HuH-7.5 (cell line): Measurements from ENCODE around the gene PHEX.

ENCODE experiments used
- DNase-seq: peaks from one replicate; pipeline ENCODE4 v3.0.0; 2011; ENCODE audit warnings: low spot score

The PHEX gene

GRCh38 chrX:22148565-22148964, 116.4 kb downstream of the PHEX start:
- DNase-seq: no peak

DNA sequence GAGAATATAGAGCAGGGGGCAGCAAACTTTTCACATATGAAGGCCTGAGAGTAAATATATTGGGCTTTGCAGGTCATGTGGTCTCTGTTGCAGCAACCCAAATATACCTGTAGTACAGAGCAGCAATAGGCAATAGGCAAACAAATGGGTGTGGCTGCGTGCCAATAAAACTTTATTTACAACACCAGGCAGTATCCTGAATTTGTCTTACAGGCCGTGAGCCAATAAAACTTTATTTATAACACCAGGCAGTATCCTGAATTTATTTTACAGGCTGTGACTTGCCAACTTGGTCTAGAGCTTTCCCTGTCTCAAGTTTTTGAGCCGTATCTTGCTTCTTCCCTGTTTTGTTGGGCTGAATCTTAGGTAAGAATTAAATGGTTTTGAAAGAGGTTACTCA, 118.2 kb downstream of the PHEX start:
- DNase-seq: no peak

GRCh38 chrX:22155126-22155525, 123.0 kb downstream of the PHEX start:
- DNase-seq: no peak

- no peak for DNase-seq
Measured at GRCh38 chrX:22159071-22159470, 126.9 kb downstream of the PHEX start.

DNA sequence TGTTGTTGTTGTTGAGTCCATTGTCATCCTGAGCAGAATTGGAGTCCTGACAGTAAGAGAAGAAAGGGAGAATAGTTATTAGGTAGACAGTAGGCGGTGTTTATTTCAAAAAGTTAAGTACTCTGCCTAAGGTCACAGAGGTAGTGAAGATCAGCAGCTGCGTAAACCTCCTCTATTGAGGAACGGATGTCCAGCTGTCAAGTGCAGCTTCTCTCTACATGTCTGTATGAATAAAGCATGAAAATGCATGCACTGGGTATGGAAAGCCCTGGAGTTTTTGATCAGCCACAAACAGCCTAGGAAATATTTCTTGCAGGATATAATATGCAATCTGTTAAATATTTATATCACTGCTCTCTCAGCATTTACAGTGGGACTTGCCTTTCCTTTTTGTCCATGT, 131.2 kb downstream of the PHEX start:
- no peak for DNase-seq

DNA sequence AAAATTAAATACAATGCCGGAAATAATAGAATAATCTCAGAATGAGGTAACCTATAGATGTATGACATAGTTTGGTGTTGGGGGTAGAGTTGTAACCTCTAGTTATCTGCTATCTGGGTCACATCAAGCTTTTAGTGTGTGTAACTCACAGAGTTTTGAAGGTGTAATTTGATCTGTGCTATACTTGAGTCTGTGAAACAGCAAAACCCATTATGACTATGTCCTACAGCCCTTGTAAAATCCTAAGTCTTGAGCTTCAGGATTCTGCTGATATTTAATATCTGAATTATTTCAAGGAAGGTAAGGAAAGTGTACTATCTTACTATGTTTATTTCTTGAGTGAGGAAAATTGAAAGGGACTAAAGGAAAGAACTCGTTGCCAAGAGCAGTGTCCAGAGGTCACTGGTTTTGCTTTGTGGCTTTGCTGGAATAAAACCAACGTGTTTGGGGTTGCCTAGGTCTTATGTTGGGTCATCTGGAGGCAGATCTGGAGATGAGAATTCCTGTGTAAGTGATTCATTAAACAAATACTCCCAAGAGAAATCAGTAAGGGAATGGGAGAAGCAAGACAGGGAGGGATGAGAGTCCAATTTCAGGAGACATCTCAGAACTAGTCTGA, 132.8 kb downstream of the PHEX start:
- no peak for DNase-seq

DNA sequence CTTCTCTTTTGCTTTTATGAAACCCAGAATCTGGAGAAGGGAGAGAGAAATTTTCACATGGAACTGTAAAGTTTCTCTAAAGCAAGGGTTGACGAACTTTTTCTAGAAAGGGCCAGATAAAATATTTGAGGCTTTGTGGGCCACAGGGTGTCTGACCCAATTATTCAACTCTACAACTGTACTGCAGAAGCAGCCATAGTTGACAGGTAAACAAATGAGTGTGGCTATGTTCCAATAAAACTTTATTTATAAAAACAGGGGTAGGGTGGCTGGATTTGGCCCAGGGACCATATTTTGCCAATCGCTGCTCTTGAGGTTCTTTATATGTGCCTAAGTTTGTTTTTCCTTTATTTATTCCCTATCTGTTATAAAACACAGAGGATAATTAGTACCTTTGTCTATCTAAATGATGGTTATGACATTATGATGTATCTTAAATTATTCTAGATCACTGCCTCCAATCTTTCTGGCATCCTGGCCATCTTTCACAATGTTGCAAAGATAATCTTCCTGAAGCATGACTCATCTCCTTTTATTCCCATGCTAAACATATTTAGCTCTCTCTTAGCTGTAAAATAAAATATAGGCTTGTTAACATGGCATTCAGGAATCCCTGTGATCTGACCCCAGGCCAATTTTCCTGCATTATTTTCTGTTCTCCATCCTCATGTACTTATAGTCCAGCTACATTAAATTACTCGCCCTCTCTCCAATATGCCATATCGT, 133.8 kb downstream of the PHEX start:
- no peak for DNase-seq

DNA sequence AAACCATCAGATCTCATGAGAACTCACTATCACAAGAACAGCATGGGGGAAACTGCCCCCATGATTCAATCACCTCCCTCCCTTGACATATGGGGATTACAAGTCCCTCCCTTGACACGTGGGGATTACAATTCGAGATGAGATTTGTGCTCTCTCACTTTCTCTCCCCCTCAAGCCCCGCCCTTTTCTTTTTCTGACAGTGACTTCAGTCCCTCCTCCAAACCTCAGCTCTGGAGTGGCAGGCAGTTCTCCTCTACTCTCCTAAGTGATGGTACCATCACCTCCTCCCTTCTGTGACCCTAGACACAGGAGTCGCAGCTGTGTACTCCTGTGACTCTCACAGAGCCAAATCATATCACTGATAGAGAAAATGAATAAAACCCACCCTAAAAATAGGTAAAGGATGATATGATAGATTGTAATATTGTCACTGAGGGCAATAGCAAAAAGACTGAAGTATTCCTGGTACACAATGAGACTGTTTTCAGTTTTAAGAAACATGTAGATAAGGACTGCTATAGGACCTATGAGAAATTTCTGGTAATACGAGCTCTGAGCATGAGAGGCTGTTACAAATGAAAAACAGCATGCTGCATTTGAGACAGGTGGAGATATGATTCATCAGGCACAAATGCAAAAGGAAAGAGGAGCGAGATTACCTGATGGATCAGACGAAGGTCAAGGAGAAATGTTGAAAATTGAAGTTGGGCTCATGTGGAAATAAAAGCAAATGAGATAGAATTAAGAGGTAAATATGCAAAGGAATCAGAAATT, 139.3 kb downstream of the PHEX start:
- no peak for DNase-seq

DNA sequence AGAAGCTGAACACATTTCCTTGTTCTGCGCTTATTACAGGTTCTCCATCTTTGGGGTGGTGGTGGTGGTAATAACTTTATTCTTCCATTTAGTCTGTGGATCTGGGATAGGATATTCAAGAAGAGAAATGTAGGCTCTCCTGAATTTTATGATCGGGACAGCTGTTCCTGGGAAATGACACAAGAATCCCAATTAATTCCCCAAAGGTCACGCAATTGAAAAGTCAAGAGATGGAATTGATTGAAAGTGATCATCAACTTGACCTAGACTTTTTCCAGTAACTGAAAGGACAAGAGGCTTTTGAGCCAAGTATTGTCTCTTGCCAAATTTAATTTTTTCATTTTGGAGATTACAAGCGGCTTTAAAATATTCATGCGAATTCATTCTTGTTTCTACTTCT, 141.8 kb downstream of the PHEX start:
- DNase-seq: no peak

DNA sequence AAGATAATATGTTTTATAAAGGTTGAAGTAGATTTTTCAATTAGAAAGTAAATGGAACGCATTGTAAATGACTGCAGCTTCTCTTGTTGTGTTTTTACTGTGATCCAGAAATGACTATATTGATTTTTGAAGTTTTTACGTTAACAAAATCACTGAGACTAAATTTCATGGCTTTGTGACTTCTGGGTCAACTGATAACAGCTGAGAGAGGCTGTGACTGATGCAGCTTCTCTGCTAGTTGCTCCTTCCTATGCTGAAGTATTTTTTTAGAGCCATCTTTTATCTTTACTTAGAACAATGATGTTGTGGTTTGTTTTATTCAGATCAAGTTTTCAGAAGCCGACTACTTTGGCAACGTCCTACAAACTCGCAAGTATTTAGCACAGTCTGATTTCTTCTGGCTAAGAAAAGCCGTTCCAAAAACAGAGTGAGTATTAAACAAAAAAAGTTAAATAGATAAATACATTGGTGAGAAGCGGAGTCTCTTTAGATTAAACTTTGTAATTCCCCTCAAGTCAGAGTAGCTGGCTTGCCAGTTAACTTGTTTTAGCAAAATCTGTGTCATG, 145.9 kb downstream of the PHEX start:
- DNase-seq: no peak

DNA sequence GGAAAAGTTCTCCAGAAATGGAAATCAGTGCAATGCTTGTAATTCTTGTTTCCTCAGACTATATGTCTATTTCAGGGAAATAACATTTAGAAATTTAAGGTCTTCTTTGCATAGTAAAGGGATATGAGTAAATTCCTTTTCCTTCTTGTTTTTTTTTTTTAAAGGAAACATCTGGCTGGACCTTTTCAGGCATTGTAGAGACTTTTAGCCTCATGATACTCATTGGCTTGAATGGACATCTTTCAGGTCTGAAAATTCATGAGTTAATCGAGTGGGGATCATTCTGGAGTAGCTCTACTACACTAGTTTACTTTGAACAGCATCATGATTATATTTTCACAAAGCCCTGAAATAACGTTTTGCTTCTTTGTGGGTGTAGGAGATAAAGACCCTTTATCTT, 152.0 kb downstream of the PHEX start:
- DNase-seq: no peak

DNA sequence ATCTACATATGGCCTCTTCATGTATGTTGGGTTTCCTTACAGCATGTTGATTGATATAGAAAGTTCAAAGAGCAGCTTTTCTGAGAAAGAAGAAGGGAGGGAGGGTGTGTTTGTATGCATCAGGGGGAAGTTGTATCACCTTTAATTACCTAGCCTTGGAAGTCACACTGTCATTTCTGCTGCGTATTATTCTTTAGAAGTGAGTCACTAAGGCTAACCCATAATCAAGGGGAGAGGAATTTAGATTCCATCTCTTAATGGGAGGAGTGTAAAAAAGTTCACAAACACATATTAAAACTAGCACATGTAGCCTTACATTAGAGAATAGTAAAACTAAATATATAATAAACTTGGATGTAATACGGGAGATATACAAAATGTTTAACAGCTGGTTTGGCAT, 154.0 kb downstream of the PHEX start:
- DNase-seq: no peak

DNA sequence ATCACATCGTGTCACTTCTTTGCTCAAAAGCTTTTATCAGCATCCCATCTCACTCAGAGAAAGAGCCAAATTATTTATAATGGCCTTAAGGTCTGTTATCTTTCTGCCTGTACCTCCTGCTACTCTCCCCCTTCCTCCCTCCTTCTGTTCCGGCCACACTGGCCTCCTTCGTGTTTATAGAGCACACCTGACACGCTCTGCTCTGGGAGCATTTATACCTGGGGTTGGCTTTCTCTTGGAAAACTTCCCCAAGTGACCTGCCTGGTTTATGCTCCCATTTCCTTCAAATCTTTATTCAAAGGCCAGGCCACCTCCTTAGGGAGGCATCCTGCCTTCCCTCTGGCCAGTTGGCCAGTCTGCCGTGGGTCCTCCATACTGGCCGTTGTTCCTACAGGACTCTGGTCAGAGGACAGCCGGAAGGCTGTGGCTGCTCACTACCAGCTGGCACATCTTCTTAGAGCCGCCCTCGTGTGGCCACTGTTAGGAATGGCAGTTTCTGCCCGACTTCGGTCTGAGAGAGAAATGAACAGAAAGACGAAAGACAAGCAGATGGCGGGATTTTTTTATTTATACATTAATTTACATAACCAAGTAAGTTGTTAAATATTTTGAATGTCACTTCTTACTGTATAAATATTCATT, 160.4 kb downstream of the PHEX start:
- no peak for DNase-seq

DNA sequence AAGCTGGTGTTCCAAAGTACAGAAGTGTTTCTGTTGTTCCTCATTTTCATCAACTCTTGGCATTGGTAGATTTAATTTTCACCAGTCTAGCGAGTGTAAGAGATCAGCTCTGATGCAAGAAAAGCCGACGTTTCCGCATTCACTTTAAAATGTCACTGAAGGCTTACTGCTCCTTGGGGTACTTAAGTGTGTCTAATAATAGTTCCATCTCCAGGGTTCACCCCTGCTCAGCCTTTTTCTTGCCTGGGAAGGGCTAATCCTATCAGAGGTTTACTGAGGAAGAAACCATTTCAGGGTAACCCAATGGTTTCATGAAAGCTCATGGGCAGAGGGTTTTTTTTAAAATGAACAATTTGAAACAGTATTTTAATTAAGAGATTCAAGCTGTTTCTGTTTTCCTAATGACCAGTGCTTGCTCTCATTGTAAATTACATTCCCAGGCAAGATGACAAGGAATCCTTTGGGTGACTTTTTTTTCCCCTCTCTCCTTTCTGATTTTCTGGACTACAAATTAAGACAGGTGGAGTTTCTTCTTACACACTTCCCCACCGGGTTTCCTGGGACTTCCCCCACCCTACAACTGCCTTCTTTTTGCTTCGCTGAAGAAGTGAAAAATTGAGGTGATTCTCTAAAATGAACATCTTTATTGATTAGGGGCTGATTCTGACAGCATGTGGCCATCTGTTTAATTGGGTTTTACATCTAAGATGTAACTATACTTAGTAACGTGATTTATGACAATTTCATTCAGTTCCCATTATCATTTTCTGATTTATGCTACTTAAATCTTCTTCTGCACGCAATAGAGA, 161.9 kb downstream of the PHEX start:
- DNase-seq: no peak

DNA sequence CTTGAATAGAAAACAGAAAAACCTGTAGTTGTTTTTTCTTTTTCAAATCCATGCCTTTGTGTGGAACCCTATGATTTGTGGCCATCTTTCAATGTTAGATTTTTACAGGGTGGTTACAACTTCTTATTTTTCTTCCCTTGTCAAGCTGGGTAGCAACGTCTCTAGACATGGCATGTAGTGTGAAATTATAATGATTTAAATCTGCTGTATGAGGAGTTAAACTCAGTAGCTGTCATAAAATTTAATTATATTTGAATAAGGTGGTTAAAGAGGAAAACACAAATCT, 162.5 kb downstream of the PHEX start:
- DNase-seq: no peak

DNA sequence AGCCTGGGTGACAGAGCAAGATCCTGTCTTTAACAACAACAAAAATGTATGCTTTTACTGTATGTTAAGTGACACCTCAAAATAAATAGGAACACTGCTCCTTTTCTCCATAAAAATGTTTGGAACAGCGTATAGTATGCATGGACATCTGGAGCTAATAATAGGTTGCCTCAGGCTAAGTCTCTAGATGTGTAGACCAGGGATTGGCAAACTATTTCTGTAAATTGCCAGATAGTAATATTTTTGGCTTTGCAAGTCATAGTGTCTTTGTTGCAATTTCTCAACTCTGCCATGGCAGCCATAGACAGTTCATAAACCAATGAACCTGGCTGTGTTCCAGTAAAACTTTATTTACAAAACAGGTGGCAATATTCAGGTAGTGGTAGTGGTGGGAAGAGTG, 164.0 kb downstream of the PHEX start:
- no peak for DNase-seq

DNA sequence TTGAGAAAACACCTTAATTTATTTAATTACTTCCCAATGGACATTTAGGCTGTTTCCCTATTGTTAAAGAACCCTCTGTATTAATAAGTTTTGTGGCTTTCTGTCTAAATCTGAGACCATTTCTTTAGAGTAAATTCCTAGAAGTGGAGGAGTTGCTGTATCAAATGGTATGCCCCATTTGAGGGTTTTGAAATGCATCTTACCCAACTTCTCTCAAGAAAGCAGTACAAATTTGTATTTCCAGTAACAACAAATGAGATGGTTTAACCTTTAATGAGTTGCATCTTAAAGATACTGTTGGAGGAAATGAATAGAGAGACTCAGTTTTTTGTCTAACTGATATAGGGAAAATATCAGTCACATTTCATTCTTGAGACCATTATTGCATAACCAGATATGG, 170.1 kb downstream of the PHEX start:
- no peak for DNase-seq

DNA sequence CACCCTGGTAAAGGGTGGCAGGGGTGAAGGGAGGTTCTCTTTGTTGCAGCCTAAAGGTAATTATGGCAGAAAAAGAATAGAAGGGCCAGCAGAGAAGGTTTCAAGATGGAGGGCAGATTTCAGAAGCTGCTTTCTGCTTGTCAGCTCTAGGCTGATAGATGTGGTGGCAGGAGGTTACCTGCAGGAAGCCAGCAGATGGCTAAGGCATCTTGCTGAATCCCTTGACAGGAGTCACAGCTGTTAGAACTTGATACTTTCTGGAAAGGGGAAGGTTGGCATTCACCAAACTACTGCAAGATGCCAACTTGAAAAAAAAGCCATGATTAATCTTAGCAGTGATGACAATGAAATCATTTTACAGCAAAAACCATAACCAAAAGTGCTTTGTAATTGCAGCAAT, 171.1 kb downstream of the PHEX start:
- DNase-seq: no peak

- DNase-seq: no peak
Measured at GRCh38 chrX:22206781-22207180, 174.7 kb downstream of the PHEX start.

DNA sequence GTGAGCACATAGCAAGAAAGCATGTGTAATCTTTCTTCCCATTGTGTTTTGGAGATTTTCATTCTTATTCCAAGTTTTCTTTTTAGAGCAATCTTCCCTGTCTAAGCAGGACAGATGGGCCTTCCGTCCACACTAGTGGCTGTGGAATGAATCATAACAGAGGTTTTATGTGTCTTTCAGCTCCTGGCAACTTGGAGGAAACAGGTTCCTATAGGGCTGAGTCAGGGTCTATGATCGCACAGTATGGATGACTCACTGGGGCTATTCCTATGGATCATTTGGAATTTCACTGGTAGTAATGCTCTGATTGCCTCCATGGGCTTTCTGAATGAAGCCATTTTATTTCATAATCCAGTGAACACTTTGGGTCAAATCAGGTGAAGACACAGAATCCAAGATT, 188.8 kb downstream of the PHEX start:
- DNase-seq: no peak

DNA sequence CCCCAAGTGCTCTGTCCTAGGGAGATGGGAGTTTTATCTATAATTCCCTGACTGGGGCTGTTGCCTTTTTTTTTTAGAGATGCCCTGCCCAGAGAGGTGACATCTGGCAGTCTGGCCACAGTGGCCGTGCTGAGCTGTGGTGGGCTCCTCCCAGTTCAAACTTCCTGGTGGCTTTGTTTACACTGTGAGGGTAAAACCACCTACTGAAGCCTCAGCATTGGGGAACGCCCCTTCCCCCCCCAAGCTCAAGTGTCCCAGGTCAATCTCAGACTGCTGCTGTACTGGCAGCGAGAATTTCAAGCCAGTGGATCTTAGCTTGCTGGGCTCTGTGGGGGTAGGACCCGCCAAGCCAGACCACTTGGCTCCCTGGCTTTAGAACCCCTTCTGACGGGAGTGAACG, 202.3 kb downstream of the PHEX start:
- DNase-seq: no peak

- no peak for DNase-seq
Measured at GRCh38 chrX:22237479-22237878, 205.4 kb downstream of the PHEX start.
